OCI-LY1 (cell line): ENCODE measurements around the gene PRADC1.

ENCODE experiments used
- H2AFZ ChIP-seq: fragments of 200-600 bp; sonication (generic), shearing (Covaris generic); 2 replicates; pipeline ENCODE4 v1.6.0; 2014; ENCODE audit warnings: antibody characterized with exemption, mild to moderate bottlenecking, low read length
- H3F3A ChIP-seq: fragments of 200-600 bp; sonication (generic), shearing (Covaris generic); 2 replicates; pipeline ENCODE4 v1.6.0; 2014; ENCODE audit warnings: mild to moderate bottlenecking, antibody characterized with exemption, low read length, moderate library complexity; ENCODE audit not compliant: insufficient read depth
- H3K27ac ChIP-seq: fragments of 200-600 bp; sonication (generic); 2 replicates; pipeline ENCODE4 v1.5.1; 2014; ENCODE audit warnings: low read length, mixed run types, mild to moderate bottlenecking, low read depth; ENCODE audit not compliant: poor library complexity, severe bottlenecking
- H3K27me3 ChIP-seq: fragments of 200-600 bp; sonication (generic); 2 replicates; pipeline ENCODE4 v1.6.0; 2014; ENCODE audit warnings: antibody characterized with exemption, mild to moderate bottlenecking, low read length, moderate library complexity; ENCODE audit not compliant: insufficient read depth
- H3K36me3 ChIP-seq: fragments of 200-600 bp; sonication (generic); 2 replicates; pipeline ENCODE4 v1.6.1; 2014; ENCODE audit warnings: mild to moderate bottlenecking, antibody characterized with exemption, low read length, moderate library complexity, mixed read lengths; ENCODE audit not compliant: insufficient read depth
- H3K4me1 ChIP-seq: fragments of 200-600 bp; sonication (generic); 2 replicates; pipeline ENCODE4 v1.5.1; 2014; ENCODE audit warnings: mild to moderate bottlenecking, low read length, moderate library complexity; ENCODE audit not compliant: insufficient read depth, severe bottlenecking
- H3K4me2 ChIP-seq: fragments of 200-600 bp; sonication (generic), shearing (Covaris generic); 2 replicates; pipeline ENCODE4 v1.6.1; 2014; ENCODE audit warnings: low read length
- H3K4me3 ChIP-seq: fragments of 200-600 bp; sonication (generic); 2 replicates; pipeline ENCODE4 v1.5.1; 2014; ENCODE audit warnings: low read length, low read depth, mild to moderate bottlenecking, mixed read lengths; ENCODE audit not compliant: poor library complexity, severe bottlenecking
- H3K79me2 ChIP-seq: fragments of 200-600 bp; shearing (Covaris generic); 2 replicates; pipeline ENCODE4 v1.6.1; 2016; ENCODE audit warnings: mixed run types, low read length, mixed read lengths; ENCODE audit not compliant: insufficient read depth
- H3K9ac ChIP-seq: fragments of 200-600 bp; sonication (generic), shearing (Covaris generic); 2 replicates; pipeline ENCODE4 v1.6.1; 2014; ENCODE audit warnings: mild to moderate bottlenecking, low read length, mixed read lengths
- H3K9me2 ChIP-seq: fragments of 200-600 bp; sonication (generic), shearing (Covaris generic); 2 replicates; pipeline ENCODE4 v1.6.1; 2014; ENCODE audit warnings: low read depth, mild to moderate bottlenecking, low read length, mixed read lengths
- H3K9me3 ChIP-seq: fragments of 200-600 bp; shearing (Covaris generic); 2 replicates; pipeline ENCODE4 v1.6.1; 2014; ENCODE audit warnings: low read length, mixed read lengths
- H4K20me1 ChIP-seq: fragments of 200-600 bp; sonication (generic), shearing (Covaris generic); 2 replicates; pipeline ENCODE4 v1.6.0; 2016; ENCODE audit warnings: mild to moderate bottlenecking, low read length; ENCODE audit not compliant: insufficient read depth
- EZH2 ChIP-seq: fragments of 200-600 bp; sonication (generic), shearing (Covaris generic); IDR thresholded peaks from 2 replicates; pipeline ENCODE4 v1.8.0; 2017; ENCODE audit warnings: borderline replicate concordance, mixed run types, mild to moderate bottlenecking, antibody characterized with exemption, low read length, moderate library complexity, mixed read lengths
- TF ChIP-seq, protein P1 (sequence below): fragments of 200-600 bp; sonication (generic), shearing (Covaris generic); IDR thresholded peaks from 2 replicates; pipeline ENCODE4 v1.5.1; 2017; ENCODE audit warnings: mild to moderate bottlenecking, antibody characterized with exemption, low read length, moderate library complexity, mixed read lengths

The PRADC1 gene

DNA sequence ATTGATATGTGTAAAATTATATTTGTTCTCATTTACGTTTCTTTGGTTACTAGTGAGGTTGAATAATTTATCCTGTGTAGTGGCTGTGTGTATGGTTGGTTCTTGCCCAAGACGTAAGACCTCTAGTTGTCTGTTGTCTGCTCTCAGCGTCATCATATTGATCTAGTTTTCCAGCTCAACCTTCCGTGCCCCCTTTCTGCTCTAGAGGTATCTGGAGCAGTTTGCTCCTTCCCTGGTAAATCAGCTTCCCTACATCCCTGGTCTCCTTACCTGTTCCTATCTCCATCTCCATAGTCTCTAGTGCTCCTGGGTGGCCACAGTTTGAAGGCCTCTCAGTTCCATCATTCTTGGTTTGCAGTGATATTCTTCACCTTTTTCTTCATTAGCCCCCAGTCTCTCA, 17.8 kb downstream of the PRADC1 start:
- H3K4me2 ChIP-seq, result peak overlapping the region; percentile 77
- peaks cover 8% of the 10 kb centered on the region for H3K79me2 ChIP-seq
- no peaks in the 10 kb centered on the region for H3K9me2 ChIP-seq
- no peaks in the 10 kb centered on the region for H3K36me3 ChIP-seq
- H4K20me1 ChIP-seq, result no peaks in the 10 kb centered on the region
- H3K9ac ChIP-seq, result peak overlapping the region; percentile 76; the same call in 1 of the 2 replicates
- no peaks in the 10 kb centered on the region for H3F3A ChIP-seq
- no peak overlapping the region for H3K27ac ChIP-seq
- H3K9me3 ChIP-seq, result no peaks in the 10 kb centered on the region
- no peaks in the 10 kb centered on the region for H3K27me3 ChIP-seq
- peak overlapping the region; percentile 83 for H3K4me3 ChIP-seq
- no peak overlapping the region for H2AFZ ChIP-seq
- H3K4me1 ChIP-seq, result peaks cover 26% of the 10 kb centered on the region
- TF ChIP-seq, protein P1, sequence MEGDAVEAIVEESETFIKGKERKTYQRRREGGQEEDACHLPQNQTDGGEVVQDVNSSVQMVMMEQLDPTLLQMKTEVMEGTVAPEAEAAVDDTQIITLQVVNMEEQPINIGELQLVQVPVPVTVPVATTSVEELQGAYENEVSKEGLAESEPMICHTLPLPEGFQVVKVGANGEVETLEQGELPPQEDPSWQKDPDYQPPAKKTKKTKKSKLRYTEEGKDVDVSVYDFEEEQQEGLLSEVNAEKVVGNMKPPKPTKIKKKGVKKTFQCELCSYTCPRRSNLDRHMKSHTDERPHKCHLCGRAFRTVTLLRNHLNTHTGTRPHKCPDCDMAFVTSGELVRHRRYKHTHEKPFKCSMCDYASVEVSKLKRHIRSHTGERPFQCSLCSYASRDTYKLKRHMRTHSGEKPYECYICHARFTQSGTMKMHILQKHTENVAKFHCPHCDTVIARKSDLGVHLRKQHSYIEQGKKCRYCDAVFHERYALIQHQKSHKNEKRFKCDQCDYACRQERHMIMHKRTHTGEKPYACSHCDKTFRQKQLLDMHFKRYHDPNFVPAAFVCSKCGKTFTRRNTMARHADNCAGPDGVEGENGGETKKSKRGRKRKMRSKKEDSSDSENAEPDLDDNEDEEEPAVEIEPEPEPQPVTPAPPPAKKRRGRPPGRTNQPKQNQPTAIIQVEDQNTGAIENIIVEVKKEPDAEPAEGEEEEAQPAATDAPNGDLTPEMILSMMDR, result no peak
- no peak for TF ChIP-seq EZH2

DNA sequence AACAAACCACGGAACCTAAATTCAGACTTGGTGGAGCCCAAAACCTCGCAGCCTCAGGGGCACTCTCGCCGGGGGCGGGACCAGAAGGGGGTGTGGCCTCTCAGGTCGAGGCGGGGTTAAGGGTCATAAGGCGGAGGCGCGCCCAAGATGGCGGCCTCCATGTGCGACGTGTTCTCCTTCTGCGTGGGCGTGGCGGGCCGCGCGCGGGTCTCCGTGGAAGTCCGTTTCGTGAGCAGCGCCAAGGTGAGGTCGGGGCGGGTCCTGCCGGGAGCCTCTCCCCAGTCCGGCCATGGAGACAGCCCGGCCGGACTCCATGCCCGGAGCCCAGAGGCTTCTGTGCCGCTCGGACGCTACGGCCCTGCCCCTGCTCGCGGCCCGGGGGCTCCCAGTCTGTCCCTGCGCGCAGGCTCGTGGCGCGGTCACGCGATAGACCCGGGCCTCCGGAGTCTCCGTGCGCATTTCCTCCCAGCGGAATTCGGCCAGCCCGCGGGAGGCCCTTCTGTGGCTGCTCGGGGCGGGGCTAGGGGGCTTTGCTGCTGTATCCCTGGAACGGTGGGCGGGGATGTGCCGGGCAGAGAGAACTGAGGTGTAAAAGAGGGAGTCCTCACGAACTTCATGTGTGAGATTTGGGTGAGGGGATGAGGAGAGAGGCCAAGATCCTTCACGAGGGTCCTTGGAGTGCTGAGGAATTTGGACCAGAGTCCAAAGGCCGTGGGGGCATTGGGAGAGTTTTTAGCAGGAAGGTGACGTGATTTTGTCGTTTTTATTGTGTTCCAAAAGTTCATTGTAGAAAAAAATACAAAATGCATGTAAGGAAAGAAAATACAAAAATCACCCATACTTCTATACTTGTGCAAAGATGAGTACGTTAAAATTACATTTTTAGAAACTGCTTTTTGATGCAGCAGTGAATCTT, 18.7 kb downstream of the PRADC1 start, which contains the start of gene SMYD5:
TSS of gene SMYD5 (plus strand) at position 126 of the 916 bp plus-strand sequence. CDS start at position 148, 22 bp downstream.
- no peaks in the 10 kb centered on the region for H3K36me3 ChIP-seq
- peak within 1 kb of the TSS; percentile 76 for H3K9ac ChIP-seq
- H3K4me1 ChIP-seq, result peaks cover 26% of the 10 kb centered on the region
- H3K79me2 ChIP-seq, result peaks cover 8% of the 10 kb centered on the region
- peak within 1 kb of the TSS; percentile 45 for H3K27ac ChIP-seq
- no peaks in the 10 kb centered on the region for H3K27me3 ChIP-seq
- H2AFZ ChIP-seq, result no peak within 1 kb of the TSS
- TF ChIP-seq EZH2, result no peak
- TF ChIP-seq, protein P1, result no peak
- no peaks in the 10 kb centered on the region for H3K9me2 ChIP-seq
- H3K4me3 ChIP-seq, result peak within 1 kb of the TSS; percentile 83
- no peaks in the 10 kb centered on the region for H3F3A ChIP-seq
- H3K9me3 ChIP-seq, result no peaks in the 10 kb centered on the region
- H4K20me1 ChIP-seq, result no peaks in the 10 kb centered on the region
- H3K4me2 ChIP-seq, result peak within 1 kb of the TSS; percentile 77

DNA sequence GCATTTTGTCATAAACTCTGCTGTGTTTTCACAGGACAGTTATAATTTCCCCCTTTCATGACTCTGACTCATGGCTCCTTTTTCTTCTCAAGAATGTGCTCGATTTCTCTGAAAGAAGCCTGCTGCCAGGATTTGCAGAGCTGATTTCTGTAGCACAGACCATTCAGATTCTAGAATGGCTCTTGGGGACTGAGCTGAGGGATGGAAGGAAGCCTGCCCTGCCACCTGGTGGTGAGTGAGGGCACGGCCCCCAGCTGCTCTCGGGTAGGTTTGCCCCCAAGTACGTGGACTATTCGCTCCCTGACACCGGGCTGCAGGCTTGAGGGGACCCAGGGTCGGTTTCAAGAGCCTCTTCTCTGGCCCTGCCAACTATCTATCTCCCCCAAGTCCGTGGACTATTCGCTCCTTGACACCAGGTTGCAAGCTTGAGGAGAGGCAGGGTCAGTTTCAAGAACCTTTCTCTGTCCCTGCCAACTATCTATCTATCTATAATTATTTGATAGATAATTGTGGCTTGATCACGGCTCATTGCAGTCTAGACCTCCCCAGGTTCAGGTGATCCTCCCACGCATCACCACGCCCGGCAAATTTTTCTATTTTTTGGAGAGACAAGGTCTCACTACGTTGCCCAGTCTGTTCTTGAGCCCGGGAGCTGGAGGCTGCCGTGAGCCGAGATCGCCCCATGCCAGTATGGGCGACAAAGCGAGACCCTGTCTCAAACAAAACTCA, 20.4 kb downstream of the PRADC1 start:
- H3K79me2 ChIP-seq, result peaks cover 8% of the 10 kb centered on the region
- TF ChIP-seq, protein P1, result peak; percentile 90
- no peak for TF ChIP-seq EZH2
- no peaks in the 10 kb centered on the region for H4K20me1 ChIP-seq
- H3F3A ChIP-seq, result no peaks in the 10 kb centered on the region
- no peak overlapping the region for H3K27ac ChIP-seq
- no peaks in the 10 kb centered on the region for H3K36me3 ChIP-seq
- H3K4me3 ChIP-seq, result no peak overlapping the region
- 0 out of 2 replicates have a peak, but pooled peaks cover 2% of the 10 kb centered on the region for H3K27me3 ChIP-seq
- H3K4me2 ChIP-seq, result 0 out of 2 replicates have a peak overlapping the region, but pooled peaks have one; percentile 13
- H3K9ac ChIP-seq, result no peak overlapping the region
- H3K9me3 ChIP-seq, result no peaks in the 10 kb centered on the region
- 0 out of 2 replicates have a peak overlapping the region, but pooled peaks have one; percentile 9 for H2AFZ ChIP-seq
- peaks cover 26% of the 10 kb centered on the region for H3K4me1 ChIP-seq
- no peaks in the 10 kb centered on the region for H3K9me2 ChIP-seq
